SHP77 (cell line): ENCODE measurements around the gene IREB2.
"Not testable (repeated sequence)": the region's sequence is repeated elsewhere in the genome, so short reads cannot be mapped to it uniquely, and the experiment has no call there.

Source experiments
- DNase-seq, 2 experiments: peaks; one replicate each; lab custom pipeline; 2025; lab: John Stamatoyannopoulos, UW

Gene IREB2

GRCh38 chr15:78407608-78408354 is 30.2 kb upstream of the IREB2 start:
- DNase-seq: no peak

DNA sequence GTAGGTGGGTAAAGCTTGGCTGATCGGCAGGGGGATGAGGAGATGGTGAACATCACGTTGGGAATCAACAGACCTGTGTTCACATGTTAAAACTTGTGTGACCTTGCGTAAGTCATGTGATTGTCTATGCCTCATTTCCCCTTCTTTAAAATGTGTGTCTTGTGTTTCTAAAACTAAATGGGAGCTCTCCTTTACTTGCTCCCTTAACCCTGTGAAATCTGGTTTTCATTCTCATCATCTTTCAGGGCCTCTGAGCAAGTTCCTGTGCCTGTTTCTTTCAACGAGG is 29.7 kb upstream of the IREB2 start:
- DNase-seq: no peak

GRCh38 chr15:78408961-78409360 is 29.1 kb upstream of the IREB2 start:
- DNase-seq: no peak

DNA sequence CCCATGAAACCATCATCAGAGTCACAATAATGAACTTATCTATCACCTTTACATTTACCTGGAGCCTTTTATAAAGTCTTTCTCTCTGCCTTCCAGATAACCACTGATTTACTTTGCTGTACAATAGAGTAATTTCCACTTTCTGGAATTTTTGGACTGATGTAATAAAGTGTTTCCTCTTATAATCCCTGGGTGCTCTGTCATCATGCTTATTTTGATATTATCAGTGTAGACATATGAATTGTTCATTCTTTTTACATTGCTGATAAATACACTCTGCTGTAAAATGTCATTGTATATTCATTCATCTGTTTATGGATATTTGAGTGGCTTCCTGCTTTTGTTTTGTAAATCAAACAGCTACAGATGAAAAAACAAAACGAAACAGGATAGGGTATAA is 27.0 kb upstream of the IREB2 start:
- DNase-seq: no peak

DNA sequence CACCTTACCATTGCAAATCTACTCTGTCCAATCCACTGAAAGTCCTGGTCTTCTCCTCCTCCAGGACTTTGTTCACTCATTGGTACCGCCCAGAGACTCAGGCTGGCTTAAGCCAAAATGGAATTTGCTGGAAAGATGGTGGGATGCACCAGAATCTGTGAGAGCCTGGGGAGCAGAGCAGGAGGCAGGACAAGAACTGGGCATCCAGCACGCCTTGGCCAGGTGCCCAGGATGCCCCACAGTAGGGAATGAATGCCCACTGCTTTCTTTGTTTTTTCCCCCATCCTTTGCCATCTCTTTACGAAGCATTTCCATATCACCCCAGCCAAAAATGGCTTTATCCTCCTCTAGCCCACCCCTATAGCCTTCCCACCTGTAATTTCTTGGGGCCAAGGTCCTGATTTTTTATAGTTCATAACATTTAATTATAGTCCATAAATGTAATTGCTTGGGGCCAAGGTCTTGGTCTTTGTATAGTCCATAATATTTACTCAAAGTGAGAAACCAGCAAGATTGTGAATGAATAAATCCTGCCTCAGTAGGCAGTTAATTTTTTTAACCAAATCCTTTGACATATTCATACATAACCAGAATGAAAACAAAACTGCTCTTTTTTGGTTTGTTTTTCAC is 23.3 kb upstream of the IREB2 start:
- DNase-seq: no peak

DNA sequence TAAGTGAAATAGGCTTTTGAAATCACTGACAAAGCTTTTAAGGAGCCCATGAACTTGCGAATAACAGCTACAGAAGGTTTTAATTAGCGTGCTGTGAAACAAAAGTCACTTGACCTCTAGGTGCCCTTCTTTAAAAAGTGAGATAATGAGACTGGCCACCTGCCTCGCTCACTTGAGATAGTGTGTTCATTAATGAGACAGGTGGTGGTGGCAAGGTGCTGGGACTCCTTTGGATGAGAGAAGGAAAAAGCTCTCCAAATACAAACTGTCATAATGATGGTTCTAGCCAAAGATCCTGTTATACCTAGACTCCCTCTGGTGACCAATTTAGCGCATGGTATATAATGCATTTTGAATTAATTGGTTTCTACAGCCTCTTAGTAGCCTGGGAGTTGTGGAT is 22.7 kb upstream of the IREB2 start:
- DNase-seq: peak; percentile 54 to 72

- no peak for DNase-seq
Measured at GRCh38 chr15:78417754-78418630, 20.0 kb upstream of the IREB2 start.

GRCh38 chr15:78418686-78419085 is 19.3 kb upstream of the IREB2 start:
- DNase-seq: no peak

- DNase-seq: no peak
Measured at GRCh38 chr15:78419367-78419766, 18.6 kb upstream of the IREB2 start.

DNA sequence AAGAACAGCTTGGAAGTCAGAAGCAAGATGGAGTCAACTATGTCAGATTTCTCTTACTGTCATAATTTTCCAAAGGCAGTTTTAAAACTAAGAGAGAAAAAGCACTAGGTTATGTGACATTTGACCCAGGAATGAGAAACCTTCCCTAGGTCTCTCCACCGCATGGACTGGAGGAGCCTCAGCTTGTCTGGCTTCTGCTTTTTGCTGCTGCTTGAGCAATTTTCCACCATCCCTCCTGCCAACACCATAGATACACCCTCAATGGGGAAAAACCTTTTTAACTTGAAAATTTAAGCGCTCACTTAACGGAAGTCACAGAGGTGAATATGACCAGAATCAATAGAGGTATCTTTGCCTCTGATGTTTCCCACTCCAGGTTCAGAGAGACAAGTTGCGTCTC is 17.8 kb upstream of the IREB2 start:
- no peak for DNase-seq

DNA sequence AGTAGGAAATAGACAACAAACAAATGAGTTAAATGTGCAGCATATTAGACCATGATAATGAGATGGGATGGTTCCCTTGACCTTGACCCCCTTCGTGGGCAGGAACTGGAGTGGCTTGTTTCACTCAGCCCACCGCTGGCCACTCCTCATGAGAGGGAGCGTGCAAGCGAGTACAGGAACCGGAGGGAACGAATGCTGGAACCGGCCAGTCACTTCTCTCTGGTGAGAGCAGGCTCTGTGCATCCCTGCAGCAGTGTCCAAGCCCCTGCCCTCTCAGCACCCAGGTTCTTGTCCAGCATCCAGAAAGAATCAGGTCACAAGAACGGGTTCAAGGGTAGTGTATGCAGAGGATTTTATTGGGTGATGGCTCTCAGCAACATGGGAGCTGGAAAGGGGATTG is 17.2 kb upstream of the IREB2 start:
- no peak for DNase-seq

DNA sequence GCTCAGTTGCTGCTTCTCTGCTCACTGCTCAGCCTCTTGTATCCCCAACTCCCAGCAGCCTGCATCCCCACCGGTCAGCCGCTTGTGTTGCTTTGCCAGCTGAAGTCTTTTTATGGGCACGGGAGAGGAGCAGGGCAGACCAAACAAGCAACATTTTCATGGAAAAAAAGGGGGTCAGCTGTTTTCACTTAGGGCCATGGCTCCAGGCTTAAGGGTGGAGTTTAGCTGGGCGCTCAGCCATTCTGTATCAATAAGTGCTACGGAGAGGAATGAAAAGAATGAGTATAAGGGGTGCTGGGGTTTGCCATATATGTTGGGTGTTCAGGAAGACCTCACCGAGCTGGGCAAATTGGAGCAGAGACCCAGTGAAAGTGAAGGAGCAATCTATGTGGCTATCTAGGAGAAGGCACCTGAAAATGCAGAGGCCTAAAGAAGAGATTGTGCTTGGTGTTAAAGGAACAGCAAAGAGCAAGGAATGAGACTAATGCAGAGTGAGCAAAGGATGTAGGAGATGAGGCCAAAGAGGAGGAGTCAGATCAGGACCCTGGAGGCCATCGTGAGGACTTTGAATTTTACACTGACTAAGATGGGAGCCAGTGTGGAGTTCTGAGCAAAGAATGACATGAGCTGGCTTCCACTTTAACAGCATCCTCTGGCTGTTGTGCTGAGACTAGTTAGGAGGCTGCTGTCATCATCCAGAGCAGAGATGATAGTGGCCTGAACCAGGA is 16.6 kb upstream of the IREB2 start:
- no peak for DNase-seq

DNA sequence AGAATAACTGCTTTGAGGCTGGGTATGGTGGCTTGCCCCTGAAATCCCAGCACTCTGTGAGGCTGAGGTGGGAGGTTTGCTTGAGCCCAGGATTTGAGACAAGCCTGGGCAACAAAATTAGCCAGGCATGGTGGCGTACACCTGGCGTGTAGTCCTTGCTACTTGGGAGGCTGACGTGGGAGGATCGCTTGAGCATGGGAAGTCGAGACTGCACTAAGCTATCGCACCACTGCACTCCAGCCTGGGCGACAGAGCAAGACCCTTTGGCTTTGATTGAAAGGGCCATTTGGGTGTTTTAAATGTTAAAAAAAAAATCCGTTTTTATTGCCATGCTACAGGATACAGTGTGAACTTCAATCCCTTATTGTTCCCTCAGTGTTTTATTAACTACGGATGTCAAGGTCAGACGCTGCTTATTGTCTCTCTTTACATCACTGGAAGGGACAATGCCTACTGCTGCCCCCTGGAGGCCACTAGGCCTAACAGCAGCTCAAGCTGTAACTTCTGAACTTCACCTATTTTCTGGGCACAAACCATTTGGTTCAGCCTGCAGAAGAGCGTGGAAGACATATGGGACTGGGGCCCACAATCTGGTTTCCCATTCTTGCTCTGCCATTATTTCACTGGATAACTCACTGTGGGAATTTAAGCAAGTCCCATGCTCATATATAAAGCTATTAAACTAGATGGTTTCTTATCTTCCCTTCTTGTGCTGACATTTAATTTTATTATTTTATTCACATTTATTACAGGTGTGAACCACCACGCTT is 15.3 kb upstream of the IREB2 start:
- peak; percentile 30 to 62 for DNase-seq

DNA sequence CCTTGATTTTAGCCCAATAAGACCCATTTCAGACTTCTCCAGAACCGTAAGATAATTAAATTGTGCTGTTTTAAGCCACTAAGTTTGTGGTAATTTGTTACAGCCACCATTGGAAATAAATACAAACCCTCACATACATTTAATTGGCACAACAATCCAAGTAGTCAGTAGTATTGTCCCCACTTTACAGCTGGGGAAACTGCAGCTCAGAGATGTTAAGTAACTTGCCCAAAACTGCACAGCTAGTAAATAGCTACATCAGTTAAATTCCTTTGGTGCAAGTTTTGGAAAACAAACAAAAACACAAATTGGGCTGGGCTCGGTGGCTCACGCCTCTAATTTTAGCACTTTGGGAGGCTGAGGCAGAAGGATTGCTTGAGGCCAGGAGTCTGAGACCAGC is 13.3 kb upstream of the IREB2 start:
- no peak for DNase-seq

DNA sequence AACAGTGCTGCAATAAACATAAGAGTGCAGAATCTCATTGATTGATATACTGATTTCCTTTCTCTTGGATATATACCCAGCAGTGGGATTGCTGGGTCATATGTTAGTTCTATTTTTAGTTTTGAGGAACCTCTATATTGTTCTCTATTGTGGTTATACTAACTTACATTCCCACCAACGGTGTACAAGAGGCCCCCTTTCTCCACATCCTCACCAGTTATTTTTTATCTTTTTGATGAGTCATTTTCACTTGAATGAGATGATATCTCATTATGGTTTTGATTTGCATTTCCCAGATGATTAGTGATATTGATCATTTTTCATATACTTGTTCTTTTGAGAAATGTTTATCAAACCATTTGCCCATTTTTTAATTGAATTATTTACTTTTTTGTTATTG is 12.4 kb upstream of the IREB2 start:
- DNase-seq: no peak

GRCh38 chr15:78426300-78426699 is 11.7 kb upstream of the IREB2 start:
- no peak for DNase-seq

GRCh38 chr15:78427953-78428352 is 10.1 kb upstream of the IREB2 start:
- no peak for DNase-seq

- DNase-seq: peak in 1 of 2 experiments; percentile 54
Measured at GRCh38 chr15:78429477-78429876, 8.5 kb upstream of the IREB2 start.

- DNase-seq: no peak
Measured at GRCh38 chr15:78431955-78432354, 6.1 kb upstream of the IREB2 start.

GRCh38 chr15:78432664-78433063 is 5.4 kb upstream of the IREB2 start:
- no peak for DNase-seq

- DNase-seq: no peak
Measured at GRCh38 chr15:78434134-78434533, 3.9 kb upstream of the IREB2 start.

DNA sequence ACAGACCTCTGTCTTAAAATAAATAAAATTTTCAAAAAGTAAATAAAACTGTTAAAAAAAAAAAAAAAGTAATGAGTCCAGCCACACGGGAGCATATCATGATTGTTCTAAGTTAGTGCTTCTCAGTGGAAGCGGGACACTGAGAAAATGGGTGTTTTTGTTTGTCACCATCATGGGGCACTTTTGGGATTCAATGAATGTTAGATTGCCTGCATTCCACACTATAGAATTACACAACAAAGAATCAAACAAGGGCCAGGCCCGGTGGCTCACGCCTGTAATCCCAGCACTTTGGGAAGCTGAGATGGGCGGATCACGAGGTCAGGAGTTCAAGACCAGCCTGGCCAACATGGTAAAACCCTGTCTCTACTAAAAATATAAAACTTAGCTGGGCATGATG is 3.3 kb upstream of the IREB2 start:
- DNase-seq: not testable (repeated sequence)
